HEK293 (cell line): ENCODE data around the gene HOXC10.

ENCODE experiments used
- CTCF ChIA-PET: fragments of 350-600 bp; formaldehyde crosslinking; extraction: SDS; loops from one replicate; lab custom pipeline; 2021; ENCODE audit warnings: antibody characterized with exemption; lab: Yijun Ruan, JAX
- POLR2A ChIA-PET: fragments of 300-600 bp; formaldehyde crosslinking; extraction: SDS; loops from one replicate; lab custom pipeline; 2020; ENCODE audit warnings: antibody characterized with exemption, inconsistent platforms; lab: Yijun Ruan, JAX
- H3K27ac ChIP-seq: fragments of 200-500 bp; sonication (Bioruptor generic); 2 replicates; pipeline ENCODE4 v1.5.1; 2014; ENCODE audit warnings: low read depth, low read length, control low read depth, inconsistent platforms; ENCODE audit errors: extremely low read depth
- H3K36me3 ChIP-seq, 2 experiments: fragments of 200-500 bp in 1 of 2; sonication (Bioruptor generic) in 1 of 2; 1 replicate in 1 of 2; 2 replicates in 1 of 2; pipeline ENCODE4 v1.5.1; 2014 to 2017; ENCODE audit warnings: inconsistent platforms in 2 of 2, low read length in 2 of 2; ENCODE audit not compliant: control insufficient read depth in 2 of 2, insufficient read depth in 1 of 2
- H3K4me1 ChIP-seq: fragments of 200-500 bp; sonication (Bioruptor generic); 2 replicates; pipeline ENCODE4 v1.5.1; 2014; ENCODE audit warnings: mild to moderate bottlenecking, low read length, inconsistent platforms; ENCODE audit not compliant: control insufficient read depth, insufficient read depth
- H3K4me3 ChIP-seq: 2 replicates; pipeline ENCODE4 v1.5.1; 2011; ENCODE audit warnings: low read depth, mild to moderate bottlenecking, control low read depth, low read length, moderate library complexity
- H3K9me3 ChIP-seq: fragments of 200-500 bp; sonication (Bioruptor generic); 2 replicates; pipeline ENCODE4 v1.5.1; 2014; ENCODE audit warnings: low read depth, low read length, inconsistent platforms; ENCODE audit not compliant: control insufficient read depth, insufficient read depth
- BCL11A ChIP-seq: fragments of 450-650 bp; formaldehyde crosslinking; IDR thresholded peaks from 2 replicates; pipeline ENCODE4 v1.5.1; 2016; ENCODE audit warnings: low read depth, missing biosample characterization, missing genetic modification characterization
- GLIS2 ChIP-seq: fragments of 450-650 bp; formaldehyde crosslinking; IDR thresholded peaks from 2 replicates; pipeline ENCODE4 v1.5.1; 2016; ENCODE audit warnings: missing biosample characterization, missing genetic modification characterization
- HOXC10 ChIP-seq: sonication (generic); formaldehyde crosslinking; IDR thresholded peaks from 2 replicates; pipeline ENCODE4 v1.8.1; 2023; ENCODE audit warnings: mild to moderate bottlenecking, missing genetic modification reagents
- HOXD13 ChIP-seq: sonication (generic); formaldehyde crosslinking; IDR thresholded peaks from 2 replicates; pipeline ENCODE4 v1.8.0; 2022; ENCODE audit warnings: missing genetic modification reagents, borderline replicate concordance
- OVOL3 ChIP-seq: fragments of 450-650 bp; formaldehyde crosslinking; IDR thresholded peaks from 2 replicates; pipeline ENCODE4 v1.5.1; 2016; ENCODE audit warnings: missing biosample characterization, missing genetic modification characterization
- SCRT2 ChIP-seq: fragments of 450-650 bp; formaldehyde crosslinking; IDR thresholded peaks from 2 replicates; pipeline ENCODE4 v1.5.1; 2016; ENCODE audit warnings: missing biosample characterization, missing genetic modification characterization
- SP2 ChIP-seq: fragments of 450-650 bp; formaldehyde crosslinking; IDR thresholded peaks from 2 replicates; pipeline ENCODE4 v1.5.1; 2016; ENCODE audit warnings: missing biosample characterization, missing genetic modification characterization
- YY2 ChIP-seq: fragments of 450-650 bp; formaldehyde crosslinking; IDR thresholded peaks from 2 replicates; pipeline ENCODE4 v1.5.1; 2016; ENCODE audit warnings: missing biosample characterization, missing genetic modification characterization
- ZBTB7A ChIP-seq: fragments of 450-650 bp; formaldehyde crosslinking; IDR thresholded peaks from 2 replicates; pipeline ENCODE4 v1.5.1; 2016; ENCODE audit warnings: low read depth, missing biosample characterization, missing genetic modification characterization
- ZFHX2 ChIP-seq: fragments of 450-650 bp; formaldehyde crosslinking; conservative IDR thresholded peaks from 2 replicates; pipeline ENCODE4 v1.5.1; 2016; ENCODE audit warnings: missing biosample characterization, missing genetic modification characterization
- ZNF426 ChIP-seq: fragments of 450-650 bp; formaldehyde crosslinking; IDR thresholded peaks from 2 replicates; pipeline ENCODE4 v1.5.1; 2017; ENCODE audit warnings: missing biosample characterization, missing genetic modification characterization, mild to moderate bottlenecking, inconsistent platforms, moderate library complexity
- ZNF473 ChIP-seq: fragments of 450-650 bp; formaldehyde crosslinking; IDR thresholded peaks from 2 replicates; pipeline ENCODE4 v1.5.1; 2017; ENCODE audit warnings: missing biosample characterization, missing genetic modification characterization
- ZNF510 ChIP-seq: fragments of 450-650 bp; formaldehyde crosslinking; IDR thresholded peaks from 2 replicates; pipeline ENCODE4 v1.5.1; 2018; ENCODE audit warnings: mild to moderate bottlenecking, missing genetic modification characterization, missing biosample characterization; ENCODE audit not compliant: insufficient replicate concordance
- ZNF707 ChIP-seq: fragments of 450-650 bp; formaldehyde crosslinking; IDR thresholded peaks from 2 replicates; pipeline ENCODE4 v1.5.1; 2016; ENCODE audit warnings: missing biosample characterization, missing genetic modification characterization
- ZNF785 ChIP-seq: fragments of 450-650 bp; formaldehyde crosslinking; IDR thresholded peaks from 2 replicates; pipeline ENCODE4 v1.5.1; 2016; ENCODE audit warnings: missing biosample characterization, missing genetic modification characterization
- TF ChIP-seq, protein P1 (sequence below): fragments of 450-650 bp; formaldehyde crosslinking; IDR thresholded peaks from 2 replicates; pipeline ENCODE4 v1.5.1; 2016; ENCODE audit warnings: missing biosample characterization, missing genetic modification characterization
- TF ChIP-seq, protein P2 (sequence below): fragments of 450-650 bp; formaldehyde crosslinking; IDR thresholded peaks from 2 replicates; pipeline ENCODE4 v1.5.1; 2016; ENCODE audit warnings: missing biosample characterization, missing genetic modification characterization, borderline replicate concordance
- TF ChIP-seq, protein P3 (sequence below): fragments of 450-650 bp; formaldehyde crosslinking; IDR thresholded peaks from 2 replicates; pipeline ENCODE4 v1.5.1; 2017; ENCODE audit warnings: missing biosample characterization, mild to moderate bottlenecking, missing genetic modification characterization, moderate library complexity
- TF ChIP-seq, protein P4 (sequence below): fragments of 450-650 bp; formaldehyde crosslinking; IDR thresholded peaks from 2 replicates; pipeline ENCODE4 v1.5.1; 2016; ENCODE audit warnings: missing biosample characterization, missing genetic modification characterization, borderline replicate concordance
- TF ChIP-seq, protein P5 (sequence below): fragments of 450-650 bp; formaldehyde crosslinking; IDR thresholded peaks from 2 replicates; pipeline ENCODE4 v1.5.1; 2016; ENCODE audit warnings: missing biosample characterization, missing genetic modification characterization

Gene HOXC10

DNA sequence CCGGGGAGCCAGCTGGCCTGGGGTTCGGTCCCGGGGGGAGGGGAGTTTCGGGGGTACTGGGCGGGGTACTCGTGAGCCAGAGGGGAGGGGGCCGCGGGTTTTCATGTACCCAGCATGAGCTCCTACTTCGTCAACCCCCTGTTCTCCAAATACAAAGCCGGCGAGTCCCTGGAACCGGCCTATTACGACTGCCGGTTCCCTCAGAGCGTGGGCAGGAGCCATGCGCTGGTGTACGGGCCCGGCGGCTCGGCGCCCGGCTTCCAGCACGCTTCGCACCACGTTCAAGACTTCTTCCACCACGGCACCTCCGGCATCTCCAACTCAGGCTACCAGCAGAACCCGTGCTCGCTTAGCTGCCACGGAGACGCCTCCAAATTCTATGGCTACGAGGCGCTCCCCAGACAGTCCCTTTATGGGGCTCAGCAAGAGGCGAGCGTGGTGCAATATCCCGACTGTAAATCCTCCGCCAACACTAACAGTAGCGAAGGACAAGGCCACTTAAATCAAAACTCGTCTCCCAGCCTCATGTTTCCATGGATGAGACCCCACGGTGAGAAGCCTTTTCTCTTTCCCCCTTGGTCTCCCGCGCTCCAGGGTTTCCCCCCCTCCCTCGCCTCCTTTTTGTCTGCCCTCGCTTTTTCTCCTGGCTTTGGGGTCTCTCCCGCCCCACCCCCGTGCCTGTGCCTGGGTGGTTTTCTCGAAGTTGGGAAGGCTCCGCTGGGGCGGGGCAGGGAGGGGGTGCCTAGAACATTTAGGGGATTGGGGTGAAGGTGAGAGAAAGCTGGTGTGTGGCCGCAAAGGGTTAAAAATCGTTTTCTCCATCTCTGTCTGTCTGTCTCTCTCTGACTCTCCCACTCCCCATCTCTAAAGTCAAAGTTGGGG is 24.5 kb downstream of the HOXC10 start (continued):
- TF ChIP-seq, protein P1, sequence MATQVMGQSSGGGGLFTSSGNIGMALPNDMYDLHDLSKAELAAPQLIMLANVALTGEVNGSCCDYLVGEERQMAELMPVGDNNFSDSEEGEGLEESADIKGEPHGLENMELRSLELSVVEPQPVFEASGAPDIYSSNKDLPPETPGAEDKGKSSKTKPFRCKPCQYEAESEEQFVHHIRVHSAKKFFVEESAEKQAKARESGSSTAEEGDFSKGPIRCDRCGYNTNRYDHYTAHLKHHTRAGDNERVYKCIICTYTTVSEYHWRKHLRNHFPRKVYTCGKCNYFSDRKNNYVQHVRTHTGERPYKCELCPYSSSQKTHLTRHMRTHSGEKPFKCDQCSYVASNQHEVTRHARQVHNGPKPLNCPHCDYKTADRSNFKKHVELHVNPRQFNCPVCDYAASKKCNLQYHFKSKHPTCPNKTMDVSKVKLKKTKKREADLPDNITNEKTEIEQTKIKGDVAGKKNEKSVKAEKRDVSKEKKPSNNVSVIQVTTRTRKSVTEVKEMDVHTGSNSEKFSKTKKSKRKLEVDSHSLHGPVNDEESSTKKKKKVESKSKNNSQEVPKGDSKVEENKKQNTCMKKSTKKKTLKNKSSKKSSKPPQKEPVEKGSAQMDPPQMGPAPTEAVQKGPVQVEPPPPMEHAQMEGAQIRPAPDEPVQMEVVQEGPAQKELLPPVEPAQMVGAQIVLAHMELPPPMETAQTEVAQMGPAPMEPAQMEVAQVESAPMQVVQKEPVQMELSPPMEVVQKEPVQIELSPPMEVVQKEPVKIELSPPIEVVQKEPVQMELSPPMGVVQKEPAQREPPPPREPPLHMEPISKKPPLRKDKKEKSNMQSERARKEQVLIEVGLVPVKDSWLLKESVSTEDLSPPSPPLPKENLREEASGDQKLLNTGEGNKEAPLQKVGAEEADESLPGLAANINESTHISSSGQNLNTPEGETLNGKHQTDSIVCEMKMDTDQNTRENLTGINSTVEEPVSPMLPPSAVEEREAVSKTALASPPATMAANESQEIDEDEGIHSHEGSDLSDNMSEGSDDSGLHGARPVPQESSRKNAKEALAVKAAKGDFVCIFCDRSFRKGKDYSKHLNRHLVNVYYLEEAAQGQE (tag by site-specific recombination) = 0 out of 2 replicates have a peak, but pooled peaks have one; percentile 24
- TF ChIP-seq YY2 (tag by site-specific recombination) = no peak
- TF ChIP-seq ZFHX2 (tag by site-specific recombination) = peak; percentile 71
- TF ChIP-seq OVOL3 (tag by site-specific recombination) = no peak
- no peak for TF ChIP-seq ZNF473 (tag by site-specific recombination)
- no peak for TF ChIP-seq SP2 (tag by site-specific recombination)
- peak; percentile 60; the same call in 1 of the 2 replicates for TF ChIP-seq GLIS2
- no peak for TF ChIP-seq ZNF510
- TF ChIP-seq ZBTB7A (tag by site-specific recombination) = no peak
- no peak for TF ChIP-seq HOXC10
- TF ChIP-seq HOXD13 (CRISPR knock-in tag) = no peak

DNA sequence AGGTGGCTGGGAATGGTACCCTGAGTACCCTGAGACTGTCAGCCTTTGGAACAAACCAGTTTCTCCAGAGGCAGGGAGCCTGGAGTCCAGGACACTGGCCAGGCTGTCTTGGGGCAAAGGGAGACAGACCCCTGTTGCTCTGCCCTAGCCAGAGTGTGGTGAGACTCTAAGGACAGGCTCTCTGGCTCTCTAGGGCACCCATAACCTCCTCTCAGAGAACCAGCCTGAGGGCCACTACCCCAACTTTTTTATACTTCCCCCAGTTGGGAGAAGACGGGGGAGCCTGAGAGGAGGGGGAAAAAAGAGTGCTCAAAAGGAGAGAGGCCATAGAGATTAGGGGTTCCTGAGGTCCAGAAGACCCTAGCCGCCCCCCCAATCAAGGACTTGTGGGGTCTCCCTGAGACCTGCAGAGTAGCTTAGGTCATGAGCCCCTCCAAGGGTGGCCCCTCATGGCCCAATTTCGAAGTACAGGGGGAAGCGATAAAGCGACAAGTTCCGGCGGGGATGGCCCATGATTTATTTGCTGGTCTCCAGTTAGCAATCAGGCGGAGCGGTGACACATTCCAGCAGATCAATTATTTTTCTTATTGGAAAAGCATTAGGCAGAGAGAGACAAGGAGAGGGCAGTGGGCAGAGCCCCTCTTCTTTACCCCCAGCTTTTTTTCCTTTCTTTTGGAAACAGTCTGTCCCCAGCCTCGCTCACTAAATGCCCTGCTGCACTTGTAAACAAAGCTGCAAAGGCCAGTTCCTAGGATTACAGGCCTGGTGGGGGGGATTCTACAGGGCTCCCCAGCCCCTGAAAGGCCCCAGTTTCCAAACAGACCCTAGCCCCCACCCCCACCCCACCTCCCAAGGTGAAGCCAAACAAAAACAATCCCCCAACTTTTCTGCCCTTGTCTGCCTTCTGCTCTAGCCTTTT is 25.4 kb downstream of the HOXC10 start:
- CTCF ChIA-PET = interaction anchor here (0.5 to 7.9 kb wide), 5 partner anchors 11 to 204 kb away, joined by 3 to 111 read pairs (median 11); no protein-coding TSS in a partner anchor
- Histone ChIP-seq H3K9me3 (no peaks in the 10 kb centered on the region), H3K27ac (peak overlapping the region; percentile 93), H3K4me1 (peaks cover 40% of the 10 kb centered on the region), H3K36me3 (no peaks in the 10 kb centered on the region), H3K4me3 (no peak overlapping the region)
- POLR2A ChIA-PET = interaction anchor here (2.6 kb wide), 1 partner anchor 7 kb away, joined by 39 read pairs; no protein-coding TSS in a partner anchor
- TF ChIP-seq, protein P2, sequence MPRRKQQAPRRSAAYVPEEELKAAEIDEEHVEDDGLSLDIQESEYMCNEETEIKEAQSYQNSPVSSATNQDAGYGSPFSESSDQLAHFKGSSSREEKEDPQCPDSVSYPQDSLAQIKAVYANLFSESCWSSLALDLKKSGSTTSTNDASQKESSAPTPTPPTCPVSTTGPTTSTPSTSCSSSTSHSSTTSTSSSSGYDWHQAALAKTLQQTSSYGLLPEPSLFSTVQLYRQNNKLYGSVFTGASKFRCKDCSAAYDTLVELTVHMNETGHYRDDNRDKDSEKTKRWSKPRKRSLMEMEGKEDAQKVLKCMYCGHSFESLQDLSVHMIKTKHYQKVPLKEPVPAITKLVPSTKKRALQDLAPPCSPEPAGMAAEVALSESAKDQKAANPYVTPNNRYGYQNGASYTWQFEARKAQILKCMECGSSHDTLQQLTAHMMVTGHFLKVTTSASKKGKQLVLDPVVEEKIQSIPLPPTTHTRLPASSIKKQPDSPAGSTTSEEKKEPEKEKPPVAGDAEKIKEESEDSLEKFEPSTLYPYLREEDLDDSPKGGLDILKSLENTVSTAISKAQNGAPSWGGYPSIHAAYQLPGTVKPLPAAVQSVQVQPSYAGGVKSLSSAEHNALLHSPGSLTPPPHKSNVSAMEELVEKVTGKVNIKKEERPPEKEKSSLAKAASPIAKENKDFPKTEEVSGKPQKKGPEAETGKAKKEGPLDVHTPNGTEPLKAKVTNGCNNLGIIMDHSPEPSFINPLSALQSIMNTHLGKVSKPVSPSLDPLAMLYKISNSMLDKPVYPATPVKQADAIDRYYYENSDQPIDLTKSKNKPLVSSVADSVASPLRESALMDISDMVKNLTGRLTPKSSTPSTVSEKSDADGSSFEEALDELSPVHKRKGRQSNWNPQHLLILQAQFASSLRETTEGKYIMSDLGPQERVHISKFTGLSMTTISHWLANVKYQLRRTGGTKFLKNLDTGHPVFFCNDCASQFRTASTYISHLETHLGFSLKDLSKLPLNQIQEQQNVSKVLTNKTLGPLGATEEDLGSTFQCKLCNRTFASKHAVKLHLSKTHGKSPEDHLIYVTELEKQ = no peak
- no peak for TF ChIP-seq ZNF707
- TF ChIP-seq ZNF785 (tag by site-specific recombination) = no peak
- TF ChIP-seq, protein P3, sequence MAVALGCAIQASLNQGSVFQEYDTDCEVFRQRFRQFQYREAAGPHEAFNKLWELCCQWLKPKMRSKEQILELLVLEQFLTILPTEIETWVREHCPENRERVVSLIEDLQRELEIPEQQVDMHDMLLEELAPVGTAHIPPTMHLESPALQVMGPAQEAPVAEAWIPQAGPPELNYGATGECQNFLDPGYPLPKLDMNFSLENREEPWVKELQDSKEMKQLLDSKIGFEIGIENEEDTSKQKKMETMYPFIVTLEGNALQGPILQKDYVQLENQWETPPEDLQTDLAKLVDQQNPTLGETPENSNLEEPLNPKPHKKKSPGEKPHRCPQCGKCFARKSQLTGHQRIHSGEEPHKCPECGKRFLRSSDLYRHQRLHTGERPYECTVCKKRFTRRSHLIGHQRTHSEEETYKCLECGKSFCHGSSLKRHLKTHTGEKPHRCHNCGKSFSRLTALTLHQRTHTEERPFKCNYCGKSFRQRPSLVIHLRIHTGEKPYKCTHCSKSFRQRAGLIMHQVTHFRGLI (tag by site-specific recombination) = no peak
- TF ChIP-seq, protein P4, sequence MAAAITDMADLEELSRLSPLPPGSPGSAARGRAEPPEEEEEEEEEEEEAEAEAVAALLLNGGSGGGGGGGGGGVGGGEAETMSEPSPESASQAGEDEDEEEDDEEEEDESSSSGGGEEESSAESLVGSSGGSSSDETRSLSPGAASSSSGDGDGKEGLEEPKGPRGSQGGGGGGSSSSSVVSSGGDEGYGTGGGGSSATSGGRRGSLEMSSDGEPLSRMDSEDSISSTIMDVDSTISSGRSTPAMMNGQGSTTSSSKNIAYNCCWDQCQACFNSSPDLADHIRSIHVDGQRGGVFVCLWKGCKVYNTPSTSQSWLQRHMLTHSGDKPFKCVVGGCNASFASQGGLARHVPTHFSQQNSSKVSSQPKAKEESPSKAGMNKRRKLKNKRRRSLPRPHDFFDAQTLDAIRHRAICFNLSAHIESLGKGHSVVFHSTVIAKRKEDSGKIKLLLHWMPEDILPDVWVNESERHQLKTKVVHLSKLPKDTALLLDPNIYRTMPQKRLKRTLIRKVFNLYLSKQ (tag by site-specific recombination) = no peak
- TF ChIP-seq SCRT2 (tag by site-specific recombination) = peak; percentile 56; the same call in 1 of the 2 replicates
- 0 out of 2 replicates have a peak, but pooled peaks have one; percentile 39 for TF ChIP-seq BCL11A (tag by site-specific recombination)
- no peak for TF ChIP-seq ZNF426 (tag by site-specific recombination)
- TF ChIP-seq, protein P5, sequence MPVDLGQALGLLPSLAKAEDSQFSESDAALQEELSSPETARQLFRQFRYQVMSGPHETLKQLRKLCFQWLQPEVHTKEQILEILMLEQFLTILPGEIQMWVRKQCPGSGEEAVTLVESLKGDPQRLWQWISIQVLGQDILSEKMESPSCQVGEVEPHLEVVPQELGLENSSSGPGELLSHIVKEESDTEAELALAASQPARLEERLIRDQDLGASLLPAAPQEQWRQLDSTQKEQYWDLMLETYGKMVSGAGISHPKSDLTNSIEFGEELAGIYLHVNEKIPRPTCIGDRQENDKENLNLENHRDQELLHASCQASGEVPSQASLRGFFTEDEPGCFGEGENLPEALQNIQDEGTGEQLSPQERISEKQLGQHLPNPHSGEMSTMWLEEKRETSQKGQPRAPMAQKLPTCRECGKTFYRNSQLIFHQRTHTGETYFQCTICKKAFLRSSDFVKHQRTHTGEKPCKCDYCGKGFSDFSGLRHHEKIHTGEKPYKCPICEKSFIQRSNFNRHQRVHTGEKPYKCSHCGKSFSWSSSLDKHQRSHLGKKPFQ (tag by site-specific recombination) = no peak
